DMS153 treated with DMSO at 0.1 percent for 48 hours (cell line): ENCODE data around the gene PPP1R36.
"Not testable (repeated sequence)": the region's sequence is repeated elsewhere in the genome, so short reads cannot be mapped to it uniquely, and the experiment has no call there.

Source experiments
- DNase-seq: peaks from one replicate; lab custom pipeline; 2025; ENCODE audit not compliant: unreplicated experiment; lab: John Stamatoyannopoulos, UW

PPP1R36 gene

GRCh38 chr14:64611358-64612020 lies 61.7 kb downstream of the PPP1R36 start:
- peak; percentile 26 for DNase-seq

GRCh38 chr14:64612021-64612380 lies 62.2 kb downstream of the PPP1R36 start:
- DNase-seq: no peak

- no peak for DNase-seq
Observed at GRCh38 chr14:64612971-64613666, 63.4 kb downstream of the PPP1R36 start.

- DNase-seq: no peak
Observed at GRCh38 chr14:64614166-64614565, 64.4 kb downstream of the PPP1R36 start.

GRCh38 chr14:64614805-64615391 lies 65.1 kb downstream of the PPP1R36 start:
- no peak for DNase-seq

- DNase-seq: not testable (repeated sequence)
Observed at GRCh38 chr14:64617872-64618408, 68.2 kb downstream of the PPP1R36 start.

- no peak for DNase-seq
Observed at GRCh38 chr14:64620910-64621309, 71.1 kb downstream of the PPP1R36 start.

GRCh38 chr14:64623554-64624165 lies 73.9 kb downstream of the PPP1R36 start:
- no peak for DNase-seq

GRCh38 chr14:64625386-64626232 lies 75.8 kb downstream of the PPP1R36 start:
- DNase-seq: no peak

- no peak for DNase-seq
Observed at GRCh38 chr14:64628940-64629408, 79.2 kb downstream of the PPP1R36 start.

- DNase-seq: no peak
Observed at GRCh38 chr14:64630778-64631177, 81.0 kb downstream of the PPP1R36 start.

GRCh38 chr14:64631222-64631621 lies 81.5 kb downstream of the PPP1R36 start:
- not testable (repeated sequence) for DNase-seq

- DNase-seq: no peak
Observed at GRCh38 chr14:64632056-64632455, 82.3 kb downstream of the PPP1R36 start.

GRCh38 chr14:64634558-64634957 lies 84.8 kb downstream of the PPP1R36 start:
- no peak for DNase-seq

GRCh38 chr14:64636208-64636979 lies 86.6 kb downstream of the PPP1R36 start:
- peak; percentile 53 for DNase-seq

- DNase-seq: no peak
Observed at GRCh38 chr14:64636980-64637429, 87.2 kb downstream of the PPP1R36 start.

GRCh38 chr14:64637735-64638473 lies 88.1 kb downstream of the PPP1R36 start:
- DNase-seq: no peak

- DNase-seq: no peak
Observed at GRCh38 chr14:64638625-64639024, 88.9 kb downstream of the PPP1R36 start.
